ENCODE data around the gene GALNT16. TPM values are rescaled to one million over a fixed set of nuclear protein-coding genes. Genes with fewer than 3 reads are reported as not detected.
A peak's percentile ranks its signal among the peaks of the same experiment; 100 is the strongest.

GALNT16 gene
- total RNA-seq, 4 donors from 2014 or later = 2.2 to 7.1 (median 6.9) TPM

DNA sequence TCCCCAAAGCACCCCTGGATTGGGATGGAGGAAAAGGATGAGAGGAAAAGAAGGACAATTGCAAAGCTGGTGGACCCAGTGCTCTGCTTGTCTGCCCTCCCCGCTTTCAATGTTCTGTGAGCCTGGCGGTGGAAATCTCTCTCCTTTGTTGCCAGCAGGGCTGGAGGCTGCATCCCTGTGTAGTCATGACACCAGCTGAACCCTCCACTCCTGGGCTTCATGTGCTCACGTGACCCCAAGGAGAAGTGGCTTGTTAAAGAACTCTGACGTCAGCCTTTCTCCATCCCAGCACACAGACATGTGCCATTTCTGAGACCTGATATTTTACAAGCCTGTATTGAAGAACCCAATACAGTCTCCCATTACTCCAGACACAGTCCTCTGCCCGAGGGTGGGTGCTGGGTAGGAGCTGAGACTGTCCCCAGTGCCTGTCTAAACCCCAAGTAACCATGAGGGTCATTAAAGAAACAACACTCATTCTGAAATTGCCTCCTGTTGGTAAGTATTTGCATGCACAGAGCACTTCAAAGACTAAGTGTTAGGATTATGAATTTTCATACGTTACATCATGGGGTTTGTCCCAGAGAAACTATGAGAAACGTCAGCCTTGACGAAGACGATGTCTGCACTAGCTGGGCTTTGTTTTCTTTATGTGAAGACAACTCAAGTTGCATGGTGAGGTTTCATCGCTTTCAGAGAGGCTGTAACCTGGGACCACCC lies 21.7 kb downstream of the GALNT16 start:
- intact Hi-C loops (cut with DNase I) = no loop called here
- Histone ChIP-seq H3K36me3 (no peaks in the 10 kb centered on the region), H3K4me1 (no peaks in the 10 kb centered on the region), H3K4me3 (replicated peaks in 1 of 3) (no peak overlapping the region), H3K9me3 (no peaks in the 10 kb centered on the region), H3K27me3 (no peaks in the 10 kb centered on the region), H3K27ac (no peak overlapping the region)
- 70 to 76% methylated on average over 10 of the region's 10 CpGs for WGBS, 2 donors
- peak in 1 of 2 donors; percentile 8 for DNase-seq
- TF ChIP-seq POLR2A (IDR thresholded peaks at IDR 0.05) = no peak
- TF ChIP-seq, protein P1, sequence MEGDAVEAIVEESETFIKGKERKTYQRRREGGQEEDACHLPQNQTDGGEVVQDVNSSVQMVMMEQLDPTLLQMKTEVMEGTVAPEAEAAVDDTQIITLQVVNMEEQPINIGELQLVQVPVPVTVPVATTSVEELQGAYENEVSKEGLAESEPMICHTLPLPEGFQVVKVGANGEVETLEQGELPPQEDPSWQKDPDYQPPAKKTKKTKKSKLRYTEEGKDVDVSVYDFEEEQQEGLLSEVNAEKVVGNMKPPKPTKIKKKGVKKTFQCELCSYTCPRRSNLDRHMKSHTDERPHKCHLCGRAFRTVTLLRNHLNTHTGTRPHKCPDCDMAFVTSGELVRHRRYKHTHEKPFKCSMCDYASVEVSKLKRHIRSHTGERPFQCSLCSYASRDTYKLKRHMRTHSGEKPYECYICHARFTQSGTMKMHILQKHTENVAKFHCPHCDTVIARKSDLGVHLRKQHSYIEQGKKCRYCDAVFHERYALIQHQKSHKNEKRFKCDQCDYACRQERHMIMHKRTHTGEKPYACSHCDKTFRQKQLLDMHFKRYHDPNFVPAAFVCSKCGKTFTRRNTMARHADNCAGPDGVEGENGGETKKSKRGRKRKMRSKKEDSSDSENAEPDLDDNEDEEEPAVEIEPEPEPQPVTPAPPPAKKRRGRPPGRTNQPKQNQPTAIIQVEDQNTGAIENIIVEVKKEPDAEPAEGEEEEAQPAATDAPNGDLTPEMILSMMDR (IDR thresholded peaks at IDR 0.05) = no peak

GRCh38 chr14:69282448-69282847 lies 22.5 kb downstream of the GALNT16 start:
- 95 to 98% methylated on average over 6 of the region's 6 CpGs for WGBS, 2 donors
- Histone ChIP-seq H3K4me3 (replicated peaks in 1 of 3) (no peak overlapping the region), H3K36me3 (no peaks in the 10 kb centered on the region), H3K9me3 (no peaks in the 10 kb centered on the region), H3K4me1 (peaks cover 4 to 6% of the 10 kb centered on the region in 2 donors), H3K27me3 (no peaks in the 10 kb centered on the region), H3K27ac (no peak overlapping the region)
- no peak for DNase-seq
- TF ChIP-seq POLR2A (IDR thresholded peaks at IDR 0.05) = no peak
- intact Hi-C loops (cut with DNase I) = no loop called here

- peak in 1 of 2 donors; percentile 17 for DNase-seq
- no peaks in the 10 kb centered on the region for H3K36me3 ChIP-seq
- no peaks in the 10 kb centered on the region for H3K27me3 ChIP-seq
- H3K4me1 ChIP-seq = peaks cover 14 to 16% of the 10 kb centered on the region in 2 donors
- TF ChIP-seq POLR2A (IDR thresholded peaks at IDR 0.05) = no peak
- TF ChIP-seq, protein P1 (IDR thresholded peaks at IDR 0.05) = no peak
- H3K4me3 ChIP-seq (replicated peaks in 1 of 3) = no peak overlapping the region
- 59 to 69% methylated on average over 9 of the region's 9 CpGs for WGBS, 2 donors
- no peak overlapping the region for H3K27ac ChIP-seq
- H3K9me3 ChIP-seq = no peaks in the 10 kb centered on the region
- intact Hi-C loops (cut with DNase I) = no loop called here
Observed at GRCh38 chr14:69284170-69284569, 24.2 kb downstream of the GALNT16 start.

DNA sequence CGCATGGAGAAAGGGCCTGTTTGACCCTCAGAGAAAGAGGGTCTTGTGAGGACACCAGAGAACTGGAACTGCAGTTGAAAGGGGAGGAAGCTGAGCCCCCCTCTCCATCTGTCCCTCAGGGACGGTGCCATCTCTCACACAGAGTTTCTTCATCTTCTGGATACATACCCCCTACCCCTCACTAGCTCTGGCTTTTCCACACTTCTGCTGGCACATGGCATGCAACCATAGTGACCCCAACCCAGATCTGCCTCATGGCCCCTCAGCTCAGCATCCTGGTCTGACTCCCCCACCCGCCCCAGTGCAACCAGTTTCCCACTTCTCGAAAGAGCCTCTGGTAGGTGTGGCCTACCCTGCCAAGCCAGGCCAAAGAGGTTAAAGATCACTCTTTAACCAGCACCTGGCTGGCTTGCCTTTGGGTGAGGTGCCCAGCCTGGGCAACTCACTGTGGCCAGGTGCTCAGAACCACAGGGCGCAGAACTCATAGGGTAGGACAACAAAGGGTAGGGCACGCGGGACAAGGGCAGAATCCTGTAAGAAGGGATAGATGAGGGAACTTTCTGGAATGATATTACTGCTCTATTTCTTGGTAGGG lies 25.8 kb downstream of the GALNT16 start:
- Histone ChIP-seq H3K4me1 (peaks cover 14 to 16% of the 10 kb centered on the region in 2 donors), H3K4me3 (replicated peaks in 1 of 3) (no peak overlapping the region), H3K9me3 (no peaks in the 10 kb centered on the region), H3K27ac (no peak overlapping the region), H3K36me3 (no peaks in the 10 kb centered on the region), H3K27me3 (no peaks in the 10 kb centered on the region)
- TF ChIP-seq, protein P1 (IDR thresholded peaks at IDR 0.05) = no peak
- no peak for TF ChIP-seq POLR2A (IDR thresholded peaks at IDR 0.05)
- DNase-seq = no peak
- intact Hi-C loops (cut with DNase I) = no loop called here
- WGBS, 2 donors = 78 to 84% methylated on average over 7 of the region's 7 CpGs

GRCh38 chr14:69287098-69288010 lies 27.4 kb downstream of the GALNT16 start:
- no peak for TF ChIP-seq POLR2A (IDR thresholded peaks at IDR 0.05)
- TF ChIP-seq, protein P1 (IDR thresholded peaks at IDR 0.05) = no peak
- H3K27ac ChIP-seq = peak overlapping the region in 2 of 3 donors; percentile 20 to 33

More at GRCh38 chr14:69287098-69288010, 27.4 kb downstream of the GALNT16 start:
- H3K4me1 ChIP-seq = peaks cover 14 to 16% of the 10 kb centered on the region in 2 donors
- H3K4me3 ChIP-seq (replicated peaks in 1 of 3) = no peak overlapping the region
- H3K36me3 ChIP-seq = no peaks in the 10 kb centered on the region
- WGBS, 2 donors = 63 to 65% methylated on average over 9 of the region's 9 CpGs
- no peaks in the 10 kb centered on the region for H3K9me3 ChIP-seq
- no peaks in the 10 kb centered on the region for H3K27me3 ChIP-seq
- intact Hi-C loops (cut with DNase I) = no loop called here
- peak; percentile 6 to 7 for DNase-seq
